HG02885 (cell line): ENCODE results near the gene TRERF1.

Experiments
- ATAC-seq: cut with Tn5 transposase; IDR thresholded peaks from one replicate; pipeline ENCODE4 v1.9.1; 2021; ENCODE audit warnings: mild to moderate bottlenecking; ENCODE audit not compliant: unreplicated experiment, poor library complexity

Gene TRERF1

GRCh38 chr6:42316981-42317380 is 134.7 kb downstream of the TRERF1 start:
- ATAC-seq: no peak

- no peak for ATAC-seq
Measured at GRCh38 chr6:42315991-42316970, 135.4 kb downstream of the TRERF1 start.

GRCh38 chr6:42315259-42315990 is 136.3 kb downstream of the TRERF1 start:
- ATAC-seq: no peak

GRCh38 chr6:42314571-42315258 is 137.0 kb downstream of the TRERF1 start:
- ATAC-seq: no peak

GRCh38 chr6:42313941-42314570 is 137.7 kb downstream of the TRERF1 start:
- ATAC-seq: no peak

- ATAC-seq: no peak
Measured at GRCh38 chr6:42313038-42313437, 138.7 kb downstream of the TRERF1 start.

GRCh38 chr6:42307141-42307470 is 144.6 kb downstream of the TRERF1 start:
- ATAC-seq: no peak

GRCh38 chr6:42306439-42307140 is 145.1 kb downstream of the TRERF1 start:
- ATAC-seq: no peak

- no peak for ATAC-seq
Measured at GRCh38 chr6:42304053-42304712, 147.5 kb downstream of the TRERF1 start.

- ATAC-seq: no peak
Measured at GRCh38 chr6:42302411-42302810, 149.3 kb downstream of the TRERF1 start.

GRCh38 chr6:42301986-42302385 is 149.7 kb downstream of the TRERF1 start:
- no peak for ATAC-seq

- ATAC-seq: no peak
Measured at GRCh38 chr6:42300701-42301100, 151.0 kb downstream of the TRERF1 start.

- no peak for ATAC-seq
Measured at GRCh38 chr6:42300185-42300584, 151.5 kb downstream of the TRERF1 start.

- ATAC-seq: no peak
Measured at GRCh38 chr6:42297661-42298060, 154.1 kb downstream of the TRERF1 start.

GRCh38 chr6:42296614-42297013 is 155.1 kb downstream of the TRERF1 start:
- ATAC-seq: no peak

- ATAC-seq: no peak
Measured at GRCh38 chr6:42295677-42296076, 156.0 kb downstream of the TRERF1 start.

GRCh38 chr6:42295181-42295580 is 156.5 kb downstream of the TRERF1 start:
- no peak for ATAC-seq

GRCh38 chr6:42294759-42295158 is 157.0 kb downstream of the TRERF1 start:
- no peak for ATAC-seq

- no peak for ATAC-seq
Measured at GRCh38 chr6:42293386-42293977, 158.2 kb downstream of the TRERF1 start.
